Upper lobe of right lung (tissue), 1 donor: Measurements from ENCODE around the gene SNRPD3. TPM values are rescaled to one million over a fixed set of nuclear protein-coding genes. Genes with fewer than 3 reads are reported as not detected.

Experiments used
- ATAC-seq: fragments of 200-7000 bp; cut with Tn5 transposase; one replicate; pipeline ENCODE4 v1.9.1; 2020; ENCODE audit warnings: mild to moderate bottlenecking, moderate library complexity
- DNase-seq: peaks from one replicate; pipeline ENCODE4 v3.0.0-alpha.2; 2020
- H3K27ac ChIP-seq: fragments of 200-600 bp; one replicate; pipeline ENCODE4 v1.8.0; 2022
- H3K27me3 ChIP-seq: fragments of 200-600 bp; one replicate; pipeline ENCODE4 v1.8.0; 2022; ENCODE audit warnings: mild to moderate bottlenecking
- H3K36me3 ChIP-seq: fragments of 200-600 bp; one replicate; pipeline ENCODE4 v1.8.0; 2022
- H3K4me1 ChIP-seq: fragments of 200-600 bp; one replicate; pipeline ENCODE4 v1.8.0; 2022
- H3K4me3 ChIP-seq: fragments of 200-600 bp; one replicate; pipeline ENCODE4 v1.8.0; 2022; ENCODE audit warnings: mild to moderate bottlenecking
- H3K9me3 ChIP-seq: fragments of 200-600 bp; one replicate; pipeline ENCODE4 v1.8.0; 2022
- intact Hi-C: fragments of 100-400 bp; cut with DNase I; formaldehyde crosslinking; loops from one replicate; pipeline ENCODE4 v1.11.0; 2022
- total RNA-seq: library from RNA; stranded (reverse); fragmentation: NEBNext Ultra II Directional; extraction: Animal tissue kit (Norgen Biotek cat#: 25700); gene quantifications from one replicate; pipeline ENCODE4 v1.2.1, GENCODE V29; 2021
- TF ChIP-seq, protein P1 (sequence below): fragments of 200-600 bp; IDR thresholded peaks from one replicate; pipeline ENCODE4 v1.8.0; 2022; ENCODE audit warnings: antibody characterized with exemption
- donor health status: DM: no; HTN: yes; CAD: no; lungs with severe emphysema.

The SNRPD3 gene
- total RNA-seq, 1 donor from 2014 or later = 64.5 TPM

- H3K4me1 ChIP-seq = peaks cover 30% of the 10 kb centered on the region
- no peaks in the 10 kb centered on the region for H3K27me3 ChIP-seq
- H3K36me3 ChIP-seq = no peaks in the 10 kb centered on the region
- intact Hi-C loops = no loop called here
- no peak for DNase-seq
- H3K27ac ChIP-seq = no peak overlapping the region
- no peaks in the 10 kb centered on the region for H3K9me3 ChIP-seq
- no peak for ATAC-seq
- no peak overlapping the region for H3K4me3 ChIP-seq
- TF ChIP-seq, protein P1, sequence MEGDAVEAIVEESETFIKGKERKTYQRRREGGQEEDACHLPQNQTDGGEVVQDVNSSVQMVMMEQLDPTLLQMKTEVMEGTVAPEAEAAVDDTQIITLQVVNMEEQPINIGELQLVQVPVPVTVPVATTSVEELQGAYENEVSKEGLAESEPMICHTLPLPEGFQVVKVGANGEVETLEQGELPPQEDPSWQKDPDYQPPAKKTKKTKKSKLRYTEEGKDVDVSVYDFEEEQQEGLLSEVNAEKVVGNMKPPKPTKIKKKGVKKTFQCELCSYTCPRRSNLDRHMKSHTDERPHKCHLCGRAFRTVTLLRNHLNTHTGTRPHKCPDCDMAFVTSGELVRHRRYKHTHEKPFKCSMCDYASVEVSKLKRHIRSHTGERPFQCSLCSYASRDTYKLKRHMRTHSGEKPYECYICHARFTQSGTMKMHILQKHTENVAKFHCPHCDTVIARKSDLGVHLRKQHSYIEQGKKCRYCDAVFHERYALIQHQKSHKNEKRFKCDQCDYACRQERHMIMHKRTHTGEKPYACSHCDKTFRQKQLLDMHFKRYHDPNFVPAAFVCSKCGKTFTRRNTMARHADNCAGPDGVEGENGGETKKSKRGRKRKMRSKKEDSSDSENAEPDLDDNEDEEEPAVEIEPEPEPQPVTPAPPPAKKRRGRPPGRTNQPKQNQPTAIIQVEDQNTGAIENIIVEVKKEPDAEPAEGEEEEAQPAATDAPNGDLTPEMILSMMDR = no peak
Observed at GRCh38 chr22:24513378-24514240, 42.2 kb upstream of the SNRPD3 start.

DNA sequence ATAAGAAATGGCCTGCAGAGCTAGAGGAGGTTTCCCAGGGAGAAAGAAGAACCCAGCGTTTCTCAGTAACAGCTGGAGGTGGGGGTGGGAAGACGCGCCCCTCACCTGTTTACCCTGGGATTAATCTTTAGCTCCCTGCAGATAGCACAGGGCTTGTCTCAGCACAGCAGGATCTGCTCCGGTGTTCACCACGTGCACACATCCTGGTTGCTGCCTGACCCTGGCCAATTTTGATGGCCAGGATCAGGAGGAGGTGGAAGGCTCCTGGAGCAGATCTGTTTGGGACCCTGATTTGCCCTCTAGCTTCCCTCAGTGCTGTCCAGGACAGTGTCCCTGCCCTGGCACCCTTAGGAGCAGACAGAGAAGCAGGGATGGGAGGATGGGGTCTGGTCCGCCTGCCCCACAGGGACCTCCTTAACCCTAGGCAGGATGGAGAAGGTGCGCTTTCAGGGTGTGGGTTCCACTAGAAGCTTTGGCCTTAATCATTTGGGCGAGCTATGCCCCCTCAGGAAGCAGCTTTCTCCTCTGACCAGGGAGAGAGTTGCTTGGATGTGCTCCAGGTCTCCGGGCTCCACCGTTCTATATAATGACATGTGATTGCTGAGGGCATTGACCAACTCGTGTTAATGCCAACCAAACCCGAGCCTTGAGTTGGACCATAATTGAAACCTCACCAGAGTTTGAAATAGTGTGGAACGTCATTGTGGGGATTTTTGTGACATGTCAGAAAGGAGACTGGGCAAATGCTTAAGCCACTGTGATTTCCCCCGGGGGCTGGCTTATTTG lies 41.4 kb upstream of the SNRPD3 start:
- intact Hi-C loops = no loop called here
- no peaks in the 10 kb centered on the region for H3K27me3 ChIP-seq
- H3K4me1 ChIP-seq = peaks cover 30% of the 10 kb centered on the region
- no peaks in the 10 kb centered on the region for H3K9me3 ChIP-seq
- DNase-seq (no peak), ATAC-seq (no peak)
- no peaks in the 10 kb centered on the region for H3K36me3 ChIP-seq
- H3K27ac ChIP-seq = no peak overlapping the region
- TF ChIP-seq, protein P1 = no peak
- H3K4me3 ChIP-seq = no peak overlapping the region

GRCh38 chr22:24515027-24515338 lies 40.8 kb upstream of the SNRPD3 start:
- DNase-seq = no peak
- no peaks in the 10 kb centered on the region for H3K36me3 ChIP-seq
- H3K27me3 ChIP-seq = no peaks in the 10 kb centered on the region
- no peak for ATAC-seq
- no peaks in the 10 kb centered on the region for H3K9me3 ChIP-seq
- peaks cover 30% of the 10 kb centered on the region for H3K4me1 ChIP-seq
- no peak overlapping the region for H3K27ac ChIP-seq
- TF ChIP-seq, protein P1 = no peak
- no peak overlapping the region for H3K4me3 ChIP-seq
- intact Hi-C loops = no loop called here

GRCh38 chr22:24516301-24516737 lies 39.5 kb upstream of the SNRPD3 start:
- intact Hi-C loops = no loop called here
- H3K4me1 ChIP-seq = peaks cover 18% of the 10 kb centered on the region
- ATAC-seq = peak; percentile 65
- TF ChIP-seq, protein P1 = no peak
- no peaks in the 10 kb centered on the region for H3K9me3 ChIP-seq
- no peaks in the 10 kb centered on the region for H3K27me3 ChIP-seq
- no peak overlapping the region for H3K27ac ChIP-seq
- H3K4me3 ChIP-seq = peak overlapping the region; percentile 5
- no peaks in the 10 kb centered on the region for H3K36me3 ChIP-seq
- DNase-seq = no peak

DNA sequence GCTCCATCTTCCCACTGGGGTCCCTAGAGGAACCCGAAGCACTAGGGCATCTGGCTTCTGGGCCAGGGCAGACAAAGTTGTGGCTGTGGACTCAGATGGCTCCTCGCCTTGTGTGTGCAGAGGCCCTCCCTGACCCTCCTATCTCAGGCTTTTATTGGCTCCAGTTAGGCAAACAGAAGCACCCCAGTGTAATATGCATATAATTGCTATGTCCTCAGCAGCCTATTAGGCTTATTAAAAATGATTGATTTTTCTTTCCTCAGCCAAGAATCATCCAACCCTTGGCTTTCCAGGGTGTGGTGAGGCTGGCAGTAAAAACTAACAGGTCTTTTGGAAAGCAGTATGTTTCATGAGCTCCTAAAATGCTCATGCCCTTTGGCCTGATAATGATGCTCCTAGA lies 38.4 kb upstream of the SNRPD3 start:
- intact Hi-C loops = no loop called here

More for the DNA sequence above, 38.4 kb upstream of the SNRPD3 start:
- TF ChIP-seq, protein P1 = no peak
- no peak for DNase-seq
- no peaks in the 10 kb centered on the region for H3K9me3 ChIP-seq
- H3K27ac ChIP-seq = no peak overlapping the region
- H3K27me3 ChIP-seq = no peaks in the 10 kb centered on the region
- no peaks in the 10 kb centered on the region for H3K36me3 ChIP-seq
- peaks cover 9% of the 10 kb centered on the region for H3K4me1 ChIP-seq
- H3K4me3 ChIP-seq = no peak overlapping the region
- no peak for ATAC-seq
